A549 (cell line): ENCODE results near the gene KCP.

Source experiments
- CTCF ChIP-seq: fragments of >200 bp; sonication (Bioruptor Twin); formaldehyde crosslinking; IDR thresholded peaks from 3 replicates; pipeline ENCODE4 v1.5.1; 2016
- JUNB ChIP-seq: fragments of >200 bp; sonication (Bioruptor Twin); formaldehyde crosslinking; IDR thresholded peaks from 2 replicates; pipeline ENCODE4 v1.6.1; 2016
- REST ChIP-seq: fragments of 200-600 bp; sonication (generic); IDR thresholded peaks from 2 replicates; pipeline ENCODE4 v1.6.1; 2016; ENCODE audit warnings: antibody characterized with exemption, mild to moderate bottlenecking, moderate library complexity

DNA sequence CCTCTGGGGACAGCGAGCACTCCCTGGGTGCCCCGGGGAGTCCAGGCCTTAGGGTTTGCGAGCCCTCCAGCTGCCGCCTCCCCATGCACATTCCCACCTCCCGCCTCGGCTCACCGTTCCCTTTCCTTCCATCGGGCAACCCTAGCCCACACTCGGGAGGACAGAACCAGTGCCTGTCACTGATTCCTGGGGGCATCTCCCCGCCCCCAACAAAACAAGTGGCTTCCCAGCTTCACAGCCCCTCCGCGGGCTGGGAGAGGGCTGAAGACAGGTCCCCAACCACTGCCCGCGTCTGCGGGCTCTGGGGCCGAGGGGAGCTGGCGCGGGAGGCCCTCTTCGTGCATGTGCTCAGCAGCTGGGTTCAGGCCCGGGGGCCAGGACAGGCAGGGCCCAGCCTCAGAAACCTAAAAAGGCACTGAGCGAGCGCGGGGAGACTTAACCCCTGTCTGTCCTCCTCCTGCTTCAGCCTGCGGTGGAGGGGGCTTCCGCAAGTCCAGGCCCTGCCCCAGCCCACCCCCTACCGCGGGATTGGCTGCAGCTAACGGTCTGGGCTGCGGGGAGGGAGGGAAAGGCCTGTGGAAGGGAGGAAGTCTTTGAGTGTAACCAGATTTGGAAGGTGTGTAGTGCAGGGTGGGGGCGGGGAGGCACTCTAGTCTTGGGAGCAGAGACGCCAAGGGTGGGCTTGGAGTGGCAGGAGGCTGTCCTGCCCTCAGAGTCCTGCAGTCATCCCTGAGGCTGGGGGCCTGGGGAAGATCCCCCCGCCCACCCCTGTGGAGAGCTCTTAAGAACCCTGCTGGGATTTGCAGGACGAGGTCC is 79.1 kb downstream of the KCP start:
- TF ChIP-seq CTCF = no peak
- TF ChIP-seq JUNB = no peak
- TF ChIP-seq REST = no peak
